ENCODE data around the gene OR6Q1.

Gene OR6Q1

GRCh38 chr11:58047818-58048217 lies 17.1 kb downstream of the OR6Q1 start:
- DNase-seq (no peak), ATAC-seq (ENCODE audit: insufficient read depth, low read depth) (no peak)
- Histone ChIP-seq H4K20me1 (ENCODE audit: insufficient read depth, low read length) (no peaks in the 10 kb centered on the region), H3K79me2 (ENCODE audit: insufficient read depth, low read length) (no peaks in the 10 kb centered on the region), H3K9ac (ENCODE audit: low read depth, low read length) (no peak overlapping the region), H3K36me3 (ENCODE audit: insufficient read depth, low read length) (no peaks in the 10 kb centered on the region), H3K27ac (ENCODE audit: low read length) (no peak overlapping the region), H3K4me1 (ENCODE audit: insufficient read depth, low read length) (no peaks in the 10 kb centered on the region), H3K27me3 (ENCODE audit: insufficient read depth, low read length, poor library complexity) (no peaks in the 10 kb centered on the region), H3K4me3 (ENCODE audit: low read depth in 1 of 2, low read length in 2 of 2) (no peak overlapping the region), H2AFZ (ENCODE audit: low read depth, low read length) (no peak overlapping the region), H3K4me2 (ENCODE audit: insufficient read depth, low read length) (no peak overlapping the region), H3K9me3 (ENCODE audit: insufficient read depth, low read length, severe bottlenecking) (no peaks in the 10 kb centered on the region)
- TF ChIP-seq EZH2 (IDR thresholded peaks at IDR 0.05; ENCODE audit: borderline replicate concordance, low read depth, low read length, severe bottlenecking): no peak
- TF ChIP-seq CTCF (IDR thresholded peaks at IDR 0.05; ENCODE audit: borderline replicate concordance, extremely low read depth, low read length, poor library complexity, severe bottlenecking): no peak

GRCh38 chr11:58055806-58056401 lies 25.2 kb downstream of the OR6Q1 start:
- TF ChIP-seq CTCF (IDR thresholded peaks at IDR 0.05; ENCODE audit: borderline replicate concordance, extremely low read depth, low read length, poor library complexity, severe bottlenecking) (no peak), EZH2 (IDR thresholded peaks at IDR 0.05; ENCODE audit: borderline replicate concordance, low read depth, low read length, severe bottlenecking) (no peak)
- H4K20me1 ChIP-seq (ENCODE audit: insufficient read depth, low read length): no peaks in the 10 kb centered on the region
- DNase-seq (no peak), ATAC-seq (ENCODE audit: insufficient read depth, low read depth) (no peak)
- no peaks in the 10 kb centered on the region for H3K4me1 ChIP-seq (ENCODE audit: insufficient read depth, low read length)
- no peak overlapping the region for H3K27ac ChIP-seq (ENCODE audit: low read length)
- H3K9ac ChIP-seq (ENCODE audit: low read depth, low read length): no peak overlapping the region
- H3K4me2 ChIP-seq (ENCODE audit: insufficient read depth, low read length): no peak overlapping the region
- H3K36me3 ChIP-seq (ENCODE audit: insufficient read depth, low read length): no peaks in the 10 kb centered on the region
- H3K79me2 ChIP-seq (ENCODE audit: insufficient read depth, low read length): no peaks in the 10 kb centered on the region
- H2AFZ ChIP-seq (ENCODE audit: low read depth, low read length): no peak overlapping the region
- H3K9me3 ChIP-seq (ENCODE audit: insufficient read depth, low read length, severe bottlenecking): no peaks in the 10 kb centered on the region
- H3K27me3 ChIP-seq (ENCODE audit: insufficient read depth, low read length, poor library complexity): no peaks in the 10 kb centered on the region
- no peak overlapping the region for H3K4me3 ChIP-seq (ENCODE audit: low read depth in 1 of 2, low read length in 2 of 2)

- no peak for ATAC-seq (ENCODE audit: insufficient read depth, low read depth)
- no peak overlapping the region for H3K9ac ChIP-seq (ENCODE audit: low read depth, low read length)
These were observed 26.7 kb downstream of the OR6Q1 start for GRCh38 chr11:58057481-58057880.

More at GRCh38 chr11:58057481-58057880, 26.7 kb downstream of the OR6Q1 start:
- TF ChIP-seq EZH2 (IDR thresholded peaks at IDR 0.05; ENCODE audit: borderline replicate concordance, low read depth, low read length, severe bottlenecking) (no peak), CTCF (IDR thresholded peaks at IDR 0.05; ENCODE audit: borderline replicate concordance, extremely low read depth, low read length, poor library complexity, severe bottlenecking) (no peak)
- Histone ChIP-seq H2AFZ (ENCODE audit: low read depth, low read length) (no peak overlapping the region), H4K20me1 (ENCODE audit: insufficient read depth, low read length) (no peaks in the 10 kb centered on the region), H3K4me2 (ENCODE audit: insufficient read depth, low read length) (no peak overlapping the region), H3K27ac (ENCODE audit: low read length) (no peak overlapping the region), H3K27me3 (ENCODE audit: insufficient read depth, low read length, poor library complexity) (no peaks in the 10 kb centered on the region), H3K4me3 (ENCODE audit: low read depth in 1 of 2, low read length in 2 of 2) (no peak overlapping the region), H3K79me2 (ENCODE audit: insufficient read depth, low read length) (no peaks in the 10 kb centered on the region), H3K4me1 (ENCODE audit: insufficient read depth, low read length) (no peaks in the 10 kb centered on the region), H3K9me3 (ENCODE audit: insufficient read depth, low read length, severe bottlenecking) (no peaks in the 10 kb centered on the region), H3K36me3 (ENCODE audit: insufficient read depth, low read length) (no peaks in the 10 kb centered on the region)
- DNase-seq: no peak

Measured in DND-41 (cell line).